Measurements from ENCODE around the gene MFSD1.

Gene MFSD1

GRCh38 chr3:158790901-158791589 is 10.8 kb upstream of the MFSD1 start:
- TF ChIP-seq POLR2AphosphoS5 (IDR thresholded peaks at IDR 0.05; ENCODE audit: low read depth, low read length) (no peak), SIN3A (IDR thresholded peaks at IDR 0.05; ENCODE audit: borderline replicate concordance, insufficient read depth, low read length) (no peak), FOXP2 (optimal IDR thresholded peaks at IDR 0.05; ENCODE audit: borderline replicate concordance, extremely low read depth, extremely low read length, insufficient read depth) (no peak), TAF1 (IDR thresholded peaks at IDR 0.05; ENCODE audit: borderline replicate concordance, insufficient read depth, low read length) (no peak), REST (IDR thresholded peaks at IDR 0.05; ENCODE audit: insufficient read depth in 1 of 2, low read depth in 2 of 2, low read length in 2 of 2) (no peak)

GRCh38 chr3:158792709-158793108 is 9.1 kb upstream of the MFSD1 start:
- TF ChIP-seq REST (IDR thresholded peaks at IDR 0.05; ENCODE audit: insufficient read depth in 1 of 2, low read depth in 2 of 2, low read length in 2 of 2) (no peak), FOXP2 (optimal IDR thresholded peaks at IDR 0.05; ENCODE audit: borderline replicate concordance, extremely low read depth, extremely low read length, insufficient read depth) (no peak), SIN3A (IDR thresholded peaks at IDR 0.05; ENCODE audit: borderline replicate concordance, insufficient read depth, low read length) (no peak), POLR2AphosphoS5 (IDR thresholded peaks at IDR 0.05; ENCODE audit: low read depth, low read length) (no peak), TAF1 (IDR thresholded peaks at IDR 0.05; ENCODE audit: borderline replicate concordance, insufficient read depth, low read length) (no peak)

GRCh38 chr3:158794206-158794605 is 7.6 kb upstream of the MFSD1 start:
- TF ChIP-seq REST (IDR thresholded peaks at IDR 0.05; ENCODE audit: insufficient read depth in 1 of 2, low read depth in 2 of 2, low read length in 2 of 2), result no peak
- TF ChIP-seq SIN3A (IDR thresholded peaks at IDR 0.05; ENCODE audit: borderline replicate concordance, insufficient read depth, low read length), result no peak
- no peak for TF ChIP-seq POLR2AphosphoS5 (IDR thresholded peaks at IDR 0.05; ENCODE audit: low read depth, low read length)
- no peak for TF ChIP-seq TAF1 (IDR thresholded peaks at IDR 0.05; ENCODE audit: borderline replicate concordance, insufficient read depth, low read length)
- no peak for TF ChIP-seq FOXP2 (optimal IDR thresholded peaks at IDR 0.05; ENCODE audit: borderline replicate concordance, extremely low read depth, extremely low read length, insufficient read depth)

GRCh38 chr3:158794936-158795518 is 6.8 kb upstream of the MFSD1 start:
- no peak for TF ChIP-seq POLR2AphosphoS5 (IDR thresholded peaks at IDR 0.05; ENCODE audit: low read depth, low read length)
- no peak for TF ChIP-seq SIN3A (IDR thresholded peaks at IDR 0.05; ENCODE audit: borderline replicate concordance, insufficient read depth, low read length)
- TF ChIP-seq FOXP2 (optimal IDR thresholded peaks at IDR 0.05; ENCODE audit: borderline replicate concordance, extremely low read depth, extremely low read length, insufficient read depth), result no peak
- TF ChIP-seq TAF1 (IDR thresholded peaks at IDR 0.05; ENCODE audit: borderline replicate concordance, insufficient read depth, low read length), result no peak
- no peak for TF ChIP-seq REST (IDR thresholded peaks at IDR 0.05; ENCODE audit: insufficient read depth in 1 of 2, low read depth in 2 of 2, low read length in 2 of 2)
